ENCODE results near the gene PEAK3.
A peak's percentile ranks its signal among the peaks of the same experiment; 100 is the strongest.

The PEAK3 gene

GRCh38 chr19:2320939-2321338, 39.0 kb upstream of the PEAK3 start:
- Mint-ChIP-seq H3K27ac (no peak overlapping the region), H3K4me1 (ENCODE audit: low read depth) (peaks cover 5% of the 10 kb centered on the region), H3K27me3 (ENCODE audit: low read depth) (no peaks in the 10 kb centered on the region), H3K9me3 (no peaks in the 10 kb centered on the region), H3K4me3 (no peak overlapping the region), H3K36me3 (ENCODE audit: low read depth) (peaks cover 8% of the 10 kb centered on the region)

- Mint-ChIP-seq H3K27me3 (ENCODE audit: low read depth) (peaks cover 4% of the 10 kb centered on the region), H3K36me3 (ENCODE audit: low read depth) (peaks cover 4% of the 10 kb centered on the region), H3K27ac (no peak overlapping the region), H3K4me3 (no peak overlapping the region), H3K9me3 (peaks cover 7% of the 10 kb centered on the region), H3K4me1 (ENCODE audit: low read depth) (no peaks in the 10 kb centered on the region)
Measured at GRCh38 chr19:2320049-2320448, 38.1 kb upstream of the PEAK3 start.

- peaks cover 12% of the 10 kb centered on the region for H3K9me3 Mint-ChIP-seq
- peaks cover 1% of the 10 kb centered on the region for H3K36me3 Mint-ChIP-seq (ENCODE audit: low read depth)
- H3K4me3 Mint-ChIP-seq: no peak overlapping the region
- no peaks in the 10 kb centered on the region for H3K4me1 Mint-ChIP-seq (ENCODE audit: low read depth)
- H3K27ac Mint-ChIP-seq: no peak overlapping the region
- H3K27me3 Mint-ChIP-seq (ENCODE audit: low read depth): peaks cover 9% of the 10 kb centered on the region
Measured at GRCh38 chr19:2319551-2319950, 37.6 kb upstream of the PEAK3 start.

- no peak overlapping the region for H3K27ac Mint-ChIP-seq
Measured at GRCh38 chr19:2318923-2319322, 36.9 kb upstream of the PEAK3 start.

GRCh38 chr19:2317756-2318155, 35.8 kb upstream of the PEAK3 start:
- H3K36me3 Mint-ChIP-seq (ENCODE audit: low read depth): no peaks in the 10 kb centered on the region
- no peak overlapping the region for H3K27ac Mint-ChIP-seq
- no peaks in the 10 kb centered on the region for H3K4me1 Mint-ChIP-seq (ENCODE audit: low read depth)

More at GRCh38 chr19:2318923-2319322, 36.9 kb upstream of the PEAK3 start:
- Mint-ChIP-seq H3K36me3 (ENCODE audit: low read depth) (no peaks in the 10 kb centered on the region), H3K4me3 (no peak overlapping the region), H3K9me3 (peaks cover 13% of the 10 kb centered on the region), H3K4me1 (ENCODE audit: low read depth) (no peaks in the 10 kb centered on the region), H3K27me3 (ENCODE audit: low read depth) (peaks cover 14% of the 10 kb centered on the region)

GRCh38 chr19:2317300-2317699, 35.3 kb upstream of the PEAK3 start:
- H3K4me3 Mint-ChIP-seq: no peak overlapping the region
- H3K27ac Mint-ChIP-seq: no peak overlapping the region
- peaks cover 25% of the 10 kb centered on the region for H3K27me3 Mint-ChIP-seq (ENCODE audit: low read depth)
- H3K4me1 Mint-ChIP-seq (ENCODE audit: low read depth): no peaks in the 10 kb centered on the region
- H3K36me3 Mint-ChIP-seq (ENCODE audit: low read depth): no peaks in the 10 kb centered on the region
- peaks cover 13% of the 10 kb centered on the region for H3K9me3 Mint-ChIP-seq

More at GRCh38 chr19:2317756-2318155, 35.8 kb upstream of the PEAK3 start:
- peaks cover 25% of the 10 kb centered on the region for H3K27me3 Mint-ChIP-seq (ENCODE audit: low read depth)
- peaks cover 13% of the 10 kb centered on the region for H3K9me3 Mint-ChIP-seq
- H3K4me3 Mint-ChIP-seq: no peak overlapping the region

GRCh38 chr19:2315818-2316353, 33.9 kb upstream of the PEAK3 start:
- no peak overlapping the region for H3K27ac Mint-ChIP-seq
- H3K27me3 Mint-ChIP-seq (ENCODE audit: low read depth): peaks cover 33% of the 10 kb centered on the region
- no peaks in the 10 kb centered on the region for H3K4me1 Mint-ChIP-seq (ENCODE audit: low read depth)
- H3K4me3 Mint-ChIP-seq: no peak overlapping the region
- H3K9me3 Mint-ChIP-seq: peaks cover 13% of the 10 kb centered on the region
- no peaks in the 10 kb centered on the region for H3K36me3 Mint-ChIP-seq (ENCODE audit: low read depth)

- no peaks in the 10 kb centered on the region for H3K36me3 Mint-ChIP-seq (ENCODE audit: low read depth)
- H3K4me1 Mint-ChIP-seq (ENCODE audit: low read depth): no peaks in the 10 kb centered on the region
- no peak overlapping the region for H3K4me3 Mint-ChIP-seq
- H3K27ac Mint-ChIP-seq: no peak overlapping the region
- peaks cover 13% of the 10 kb centered on the region for H3K9me3 Mint-ChIP-seq
- H3K27me3 Mint-ChIP-seq (ENCODE audit: low read depth): peaks cover 39% of the 10 kb centered on the region
Measured at GRCh38 chr19:2315121-2315817, 33.3 kb upstream of the PEAK3 start.

GRCh38 chr19:2312820-2313501, 31.0 kb upstream of the PEAK3 start:
- no peak overlapping the region for H3K27ac Mint-ChIP-seq
- H3K4me1 Mint-ChIP-seq (ENCODE audit: low read depth): peaks cover 2% of the 10 kb centered on the region
- peaks cover 3% of the 10 kb centered on the region for H3K36me3 Mint-ChIP-seq (ENCODE audit: low read depth)
- H3K9me3 Mint-ChIP-seq: peaks cover 13% of the 10 kb centered on the region
- H3K4me3 Mint-ChIP-seq: no peak overlapping the region
- H3K27me3 Mint-ChIP-seq (ENCODE audit: low read depth): peaks cover 60% of the 10 kb centered on the region

- H3K27me3 Mint-ChIP-seq (ENCODE audit: low read depth): peaks cover 70% of the 10 kb centered on the region
Measured at GRCh38 chr19:2311093-2311492, 29.1 kb upstream of the PEAK3 start.

GRCh38 chr19:2309734-2310362, 27.9 kb upstream of the PEAK3 start:
- Mint-ChIP-seq H3K27me3 (ENCODE audit: low read depth) (peaks cover 74% of the 10 kb centered on the region), H3K9me3 (peaks cover 4% of the 10 kb centered on the region), H3K36me3 (ENCODE audit: low read depth) (peaks cover 3% of the 10 kb centered on the region), H3K4me3 (no peak overlapping the region), H3K27ac (no peak overlapping the region), H3K4me1 (ENCODE audit: low read depth) (peaks cover 2% of the 10 kb centered on the region)

More at GRCh38 chr19:2311093-2311492, 29.1 kb upstream of the PEAK3 start:
- peaks cover 13% of the 10 kb centered on the region for H3K9me3 Mint-ChIP-seq
- H3K36me3 Mint-ChIP-seq (ENCODE audit: low read depth): peaks cover 3% of the 10 kb centered on the region
- no peak overlapping the region for H3K4me3 Mint-ChIP-seq
- peaks cover 2% of the 10 kb centered on the region for H3K4me1 Mint-ChIP-seq (ENCODE audit: low read depth)
- no peak overlapping the region for H3K27ac Mint-ChIP-seq

GRCh38 chr19:2308114-2308556, 26.2 kb upstream of the PEAK3 start, which contains the start of gene LINGO3:
TSS of gene LINGO3 (minus strand) at chr19:2308154. CDS start at chr19:2291776, 16,378 bp downstream.
- peaks cover 75% of the 10 kb centered on the region for H3K27me3 Mint-ChIP-seq (ENCODE audit: low read depth)
- H3K4me3 Mint-ChIP-seq: peak within 1 kb of the TSS; percentile 68

GRCh38 chr19:2307518-2308012, 25.6 kb upstream of the PEAK3 start:
- H3K4me3 Mint-ChIP-seq: no peak overlapping the region
- no peak overlapping the region for H3K27ac Mint-ChIP-seq
- peaks cover 10% of the 10 kb centered on the region for H3K36me3 Mint-ChIP-seq (ENCODE audit: low read depth)

More at GRCh38 chr19:2308114-2308556, 26.2 kb upstream of the PEAK3 start, which contains the start of gene LINGO3:
- H3K4me1 Mint-ChIP-seq (ENCODE audit: low read depth): peaks cover 2% of the 10 kb centered on the region
- no peak within 1 kb of the TSS for H3K27ac Mint-ChIP-seq
- H3K9me3 Mint-ChIP-seq: no peaks in the 10 kb centered on the region
- H3K36me3 Mint-ChIP-seq (ENCODE audit: low read depth): peaks cover 9% of the 10 kb centered on the region

GRCh38 chr19:2306971-2307370, 25.0 kb upstream of the PEAK3 start:
- Mint-ChIP-seq H3K27me3 (ENCODE audit: low read depth) (peaks cover 74% of the 10 kb centered on the region), H3K27ac (no peak overlapping the region), H3K36me3 (ENCODE audit: low read depth) (peaks cover 10% of the 10 kb centered on the region), H3K4me1 (ENCODE audit: low read depth) (peaks cover 6% of the 10 kb centered on the region), H3K9me3 (no peaks in the 10 kb centered on the region), H3K4me3 (no peak overlapping the region)

More at GRCh38 chr19:2307518-2308012, 25.6 kb upstream of the PEAK3 start:
- peaks cover 6% of the 10 kb centered on the region for H3K4me1 Mint-ChIP-seq (ENCODE audit: low read depth)
- peaks cover 77% of the 10 kb centered on the region for H3K27me3 Mint-ChIP-seq (ENCODE audit: low read depth)
- no peaks in the 10 kb centered on the region for H3K9me3 Mint-ChIP-seq

All from T-helper 1 cell treated with Interleukin-12 subunit alpha and Interleukin-12 subunit beta and Interleukin-4 antibody, amounts not matched to agents 30 μg/mL and 1 μg/mL, for 36 hours (primary cell).